ENCODE results near the gene CCDC144A.
"Not testable (repeated sequence)": the region's sequence is repeated elsewhere in the genome, so short reads cannot be mapped to it uniquely, and the experiment has no call there.

DNA sequence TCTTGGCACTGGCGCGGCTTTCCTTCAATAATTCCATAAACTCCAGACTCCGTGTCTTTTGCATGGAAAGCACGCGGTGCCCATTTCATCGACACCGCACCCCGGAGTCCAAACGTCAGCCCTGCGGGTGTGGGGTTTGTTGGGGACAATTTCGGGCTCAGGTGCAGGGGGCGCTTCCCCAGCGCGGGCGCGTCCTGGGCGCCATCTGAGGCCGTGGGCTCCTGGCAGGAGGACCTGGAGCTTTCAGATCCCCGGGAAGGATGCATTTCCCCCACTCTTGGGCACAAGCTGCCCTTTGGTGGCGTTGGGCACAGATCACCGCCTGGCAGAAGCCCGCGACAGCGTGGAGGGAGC lies 23.5 kb upstream of the CCDC144A start:
- TF ChIP-seq, protein P1, sequence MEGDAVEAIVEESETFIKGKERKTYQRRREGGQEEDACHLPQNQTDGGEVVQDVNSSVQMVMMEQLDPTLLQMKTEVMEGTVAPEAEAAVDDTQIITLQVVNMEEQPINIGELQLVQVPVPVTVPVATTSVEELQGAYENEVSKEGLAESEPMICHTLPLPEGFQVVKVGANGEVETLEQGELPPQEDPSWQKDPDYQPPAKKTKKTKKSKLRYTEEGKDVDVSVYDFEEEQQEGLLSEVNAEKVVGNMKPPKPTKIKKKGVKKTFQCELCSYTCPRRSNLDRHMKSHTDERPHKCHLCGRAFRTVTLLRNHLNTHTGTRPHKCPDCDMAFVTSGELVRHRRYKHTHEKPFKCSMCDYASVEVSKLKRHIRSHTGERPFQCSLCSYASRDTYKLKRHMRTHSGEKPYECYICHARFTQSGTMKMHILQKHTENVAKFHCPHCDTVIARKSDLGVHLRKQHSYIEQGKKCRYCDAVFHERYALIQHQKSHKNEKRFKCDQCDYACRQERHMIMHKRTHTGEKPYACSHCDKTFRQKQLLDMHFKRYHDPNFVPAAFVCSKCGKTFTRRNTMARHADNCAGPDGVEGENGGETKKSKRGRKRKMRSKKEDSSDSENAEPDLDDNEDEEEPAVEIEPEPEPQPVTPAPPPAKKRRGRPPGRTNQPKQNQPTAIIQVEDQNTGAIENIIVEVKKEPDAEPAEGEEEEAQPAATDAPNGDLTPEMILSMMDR (IDR thresholded peaks at IDR 0.05) = not testable (repeated sequence)
- not testable (repeated sequence) for TF ChIP-seq POLR2AphosphoS5 (IDR thresholded peaks at IDR 0.05); EP300 (IDR thresholded peaks at IDR 0.05; ENCODE audit: low read depth); POLR2A (IDR thresholded peaks at IDR 0.05)

All from transverse colon (tissue), 4 donors.